ENCODE measurements around the gene CCDC174.

- TF ChIP-seq, protein P1, sequence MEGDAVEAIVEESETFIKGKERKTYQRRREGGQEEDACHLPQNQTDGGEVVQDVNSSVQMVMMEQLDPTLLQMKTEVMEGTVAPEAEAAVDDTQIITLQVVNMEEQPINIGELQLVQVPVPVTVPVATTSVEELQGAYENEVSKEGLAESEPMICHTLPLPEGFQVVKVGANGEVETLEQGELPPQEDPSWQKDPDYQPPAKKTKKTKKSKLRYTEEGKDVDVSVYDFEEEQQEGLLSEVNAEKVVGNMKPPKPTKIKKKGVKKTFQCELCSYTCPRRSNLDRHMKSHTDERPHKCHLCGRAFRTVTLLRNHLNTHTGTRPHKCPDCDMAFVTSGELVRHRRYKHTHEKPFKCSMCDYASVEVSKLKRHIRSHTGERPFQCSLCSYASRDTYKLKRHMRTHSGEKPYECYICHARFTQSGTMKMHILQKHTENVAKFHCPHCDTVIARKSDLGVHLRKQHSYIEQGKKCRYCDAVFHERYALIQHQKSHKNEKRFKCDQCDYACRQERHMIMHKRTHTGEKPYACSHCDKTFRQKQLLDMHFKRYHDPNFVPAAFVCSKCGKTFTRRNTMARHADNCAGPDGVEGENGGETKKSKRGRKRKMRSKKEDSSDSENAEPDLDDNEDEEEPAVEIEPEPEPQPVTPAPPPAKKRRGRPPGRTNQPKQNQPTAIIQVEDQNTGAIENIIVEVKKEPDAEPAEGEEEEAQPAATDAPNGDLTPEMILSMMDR (IDR thresholded peaks at IDR 0.05) = no peak
- TF ChIP-seq POLR2A (IDR thresholded peaks at IDR 0.05) = no peak
Observed at GRCh38 chr3:14631687-14632441, 19.7 kb upstream of the CCDC174 start.
